ENCODE measurements around the gene ANP32D.

- no peak for TF ChIP-seq POLR2A (IDR thresholded peaks at IDR 0.05)
- TF ChIP-seq CTCF (IDR thresholded peaks at IDR 0.05), result no peak
These were observed 10.6 kb downstream of the ANP32D start for GRCh38 chr12:48482930-48483329.
